Measurements from ENCODE around the gene VAMP7.
"Not testable (repeated sequence)": the region's sequence is repeated elsewhere in the genome, so short reads cannot be mapped to it uniquely, and the experiment has no call there.

The VAMP7 gene

GRCh38 chrX:155923200-155923599 lies 42.1 kb downstream of the VAMP7 start:
- no peak for DNase-seq

DNA sequence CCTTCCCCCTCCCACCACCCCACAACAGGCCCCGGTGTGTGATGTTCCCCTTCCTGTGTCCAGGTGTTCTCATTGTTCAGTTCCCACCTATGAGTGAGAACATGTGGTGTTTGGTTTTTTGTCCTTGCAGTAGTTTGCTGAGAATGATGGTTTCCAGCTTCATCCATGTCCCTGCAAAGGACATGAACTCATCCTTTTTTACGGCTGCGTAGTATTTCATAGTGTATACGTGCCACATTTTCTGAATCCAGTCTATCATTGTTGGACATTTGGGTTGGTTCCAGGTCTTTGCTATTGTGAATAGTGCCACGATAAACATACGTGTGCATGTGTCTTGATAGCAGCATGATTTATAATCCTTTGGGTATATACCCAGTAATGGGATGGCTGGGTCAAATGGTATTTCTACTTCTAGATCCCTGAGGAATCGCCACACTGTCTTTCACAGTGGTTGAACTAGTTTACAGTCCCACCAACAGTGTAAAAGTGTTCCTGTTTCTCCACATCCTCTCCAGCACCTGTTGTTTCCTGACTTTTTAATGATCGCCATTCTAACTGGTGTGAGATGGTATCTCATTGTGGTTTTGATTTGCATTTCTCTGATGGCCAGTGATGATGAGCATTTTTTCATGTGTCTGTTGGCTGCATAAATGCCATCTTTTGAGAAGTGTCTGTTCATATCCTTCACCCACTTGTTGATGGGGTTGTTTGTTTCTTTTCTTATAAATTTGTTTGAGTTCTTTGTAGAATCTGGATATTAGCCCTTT lies 49.9 kb downstream of the VAMP7 start:
- DNase-seq: not testable (repeated sequence)

DNA sequence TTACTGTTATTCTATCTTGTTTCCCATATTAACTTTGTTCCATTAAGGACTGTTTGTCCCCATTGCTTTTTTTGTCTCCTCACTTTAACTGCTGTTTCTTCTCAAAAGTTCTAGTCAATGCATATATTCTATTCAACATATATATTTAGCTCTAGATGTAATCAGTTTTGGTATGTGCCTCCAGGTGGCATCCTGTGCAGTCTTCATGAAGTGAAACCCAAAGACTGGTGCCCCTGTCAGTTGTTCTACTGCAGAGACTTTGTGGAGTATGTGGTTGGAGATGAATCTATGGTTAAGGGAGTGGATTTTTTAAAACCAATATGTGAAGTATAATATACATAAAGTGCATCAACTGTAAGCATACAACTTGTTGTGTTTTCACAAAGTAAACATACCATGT lies 57.0 kb downstream of the VAMP7 start:
- DNase-seq: no peak

GRCh38 chrX:155949098-155949497 lies 68.0 kb downstream of the VAMP7 start:
- no peak for DNase-seq

GRCh38 chrX:155951237-155951789 lies 70.2 kb downstream of the VAMP7 start:
- DNase-seq: no peak

DNA sequence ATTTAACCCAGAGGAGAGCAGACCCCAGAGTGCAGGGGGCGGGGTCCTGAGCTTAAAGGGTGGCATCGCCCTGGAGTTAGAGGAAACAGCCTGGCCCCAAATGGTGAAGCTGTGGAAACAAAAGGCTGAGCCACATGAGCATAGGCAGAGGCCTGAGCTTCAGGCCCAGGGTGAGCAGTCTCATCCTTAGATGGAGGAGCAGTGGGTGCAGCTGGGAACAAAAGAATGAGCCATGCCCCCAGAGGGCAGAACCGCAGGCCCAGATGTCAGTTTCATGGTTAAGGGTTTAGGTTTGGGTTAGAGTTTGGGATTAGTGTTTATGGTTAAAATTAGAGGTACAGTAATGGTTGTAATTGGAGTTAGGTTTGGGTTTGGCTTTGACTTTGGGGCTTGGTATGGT lies 71.9 kb downstream of the VAMP7 start:
- DNase-seq: no peak

DNA sequence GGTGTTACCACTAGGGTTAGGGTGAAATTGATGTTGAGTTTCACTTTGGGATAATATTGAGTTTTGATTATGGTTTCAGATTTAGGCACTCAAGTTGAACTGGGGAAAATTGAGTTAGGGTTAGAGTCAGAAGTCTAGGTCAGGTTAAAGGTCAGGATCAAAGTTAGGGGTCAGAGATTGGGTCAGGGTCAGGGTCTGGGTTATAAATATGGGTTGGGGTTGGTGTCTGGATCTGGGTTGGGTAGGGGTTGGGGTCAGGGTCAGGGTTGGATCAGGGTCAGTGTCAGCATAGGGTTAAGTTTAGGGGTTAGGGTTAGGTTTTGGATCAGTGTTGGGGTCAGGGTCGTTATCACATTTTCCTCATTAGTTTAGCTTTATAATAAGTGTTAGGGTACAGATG lies 73.6 kb downstream of the VAMP7 start:
- DNase-seq: no peak

DNA sequence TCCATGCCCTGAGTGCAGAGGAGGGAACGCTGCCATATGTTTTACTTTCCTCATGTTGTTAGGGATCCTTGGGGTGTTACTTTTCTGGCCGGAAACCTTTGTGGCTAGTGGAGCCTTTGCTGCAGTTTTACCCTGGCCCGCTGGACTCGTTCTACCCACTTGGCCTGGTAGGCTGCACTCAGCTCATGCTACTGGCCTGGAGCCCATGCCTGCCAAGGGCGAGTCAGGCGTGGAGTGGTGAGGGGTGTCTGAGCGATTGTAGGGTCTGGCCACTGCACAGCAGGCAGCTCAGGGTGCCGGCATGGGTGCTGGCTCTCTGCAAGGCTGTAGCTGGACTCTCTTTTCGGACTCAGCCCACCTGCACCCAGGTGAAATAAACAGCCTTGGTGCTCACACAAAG lies 75.0 kb downstream of the VAMP7 start:
- no peak for DNase-seq

- DNase-seq: no peak
These were observed 75.5 kb downstream of the VAMP7 start for GRCh38 chrX:155956649-155957048.

- no peak for DNase-seq
These were observed 76.7 kb downstream of the VAMP7 start for GRCh38 chrX:155957843-155958242.

DNA sequence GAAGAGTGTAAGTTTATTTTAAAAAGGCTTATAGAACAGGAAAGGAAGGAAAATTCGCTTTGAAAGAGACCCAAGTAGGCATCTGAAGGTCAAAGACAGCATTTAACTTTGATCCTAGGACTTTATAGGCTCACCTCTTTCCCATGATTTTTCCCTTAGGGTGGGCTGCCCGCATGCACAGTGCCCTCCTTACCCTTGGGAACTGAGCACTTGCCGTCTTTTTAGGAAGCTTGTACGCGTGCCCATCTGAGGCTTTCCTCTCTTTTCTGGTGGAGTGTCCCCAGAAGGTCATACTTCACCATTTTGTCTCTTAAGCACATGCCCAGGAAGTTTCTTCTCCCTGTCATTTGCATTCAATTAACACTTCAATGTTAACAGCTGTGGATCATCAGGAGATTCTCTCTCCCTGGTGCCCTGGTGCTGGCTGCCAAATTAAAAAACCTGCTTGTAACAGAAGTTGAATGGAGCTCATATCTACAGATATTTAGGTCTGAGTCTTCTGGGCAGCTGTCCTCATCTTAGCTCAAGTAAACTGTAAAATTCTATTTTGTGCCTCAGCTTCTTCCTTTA lies 78.0 kb downstream of the VAMP7 start:
- DNase-seq: no peak

GRCh38 chrX:155962906-155963305 lies 81.8 kb downstream of the VAMP7 start:
- no peak for DNase-seq

GRCh38 chrX:155966876-155967275 lies 85.7 kb downstream of the VAMP7 start:
- DNase-seq: no peak

DNA sequence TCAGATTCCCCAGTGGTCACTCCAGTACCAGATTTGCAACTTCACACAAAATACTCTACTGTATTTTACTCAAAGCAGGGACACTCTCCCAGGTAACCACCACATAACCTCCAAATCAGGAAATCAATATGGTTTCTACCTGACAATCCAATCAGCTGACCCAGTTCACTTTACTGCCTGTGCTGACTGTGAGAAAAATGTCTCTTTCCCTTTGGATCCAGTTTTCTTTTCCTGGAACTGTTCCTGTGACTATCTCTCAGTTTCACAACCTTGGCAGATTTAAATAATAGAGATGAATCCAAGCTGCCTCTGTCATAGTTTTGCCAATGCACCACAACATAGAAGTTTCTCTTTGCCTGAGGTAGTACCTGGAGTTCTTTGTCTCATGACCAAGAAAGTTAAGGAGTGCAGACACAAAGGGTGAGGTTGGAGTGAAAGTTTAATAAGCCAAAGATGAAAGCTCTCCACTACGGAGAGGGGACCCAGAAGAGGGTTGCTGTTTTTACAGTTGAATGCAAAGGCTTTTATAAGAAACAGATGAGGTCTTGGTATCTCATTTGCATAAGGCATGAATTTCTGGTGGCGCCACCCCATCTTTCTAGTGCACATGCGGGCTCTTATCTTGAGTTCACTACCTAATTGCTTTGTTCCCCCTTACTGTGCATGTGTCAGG lies 86.6 kb downstream of the VAMP7 start:
- no peak for DNase-seq

- DNase-seq: no peak
These were observed 87.1 kb downstream of the VAMP7 start for GRCh38 chrX:155968326-155968661.

DNA sequence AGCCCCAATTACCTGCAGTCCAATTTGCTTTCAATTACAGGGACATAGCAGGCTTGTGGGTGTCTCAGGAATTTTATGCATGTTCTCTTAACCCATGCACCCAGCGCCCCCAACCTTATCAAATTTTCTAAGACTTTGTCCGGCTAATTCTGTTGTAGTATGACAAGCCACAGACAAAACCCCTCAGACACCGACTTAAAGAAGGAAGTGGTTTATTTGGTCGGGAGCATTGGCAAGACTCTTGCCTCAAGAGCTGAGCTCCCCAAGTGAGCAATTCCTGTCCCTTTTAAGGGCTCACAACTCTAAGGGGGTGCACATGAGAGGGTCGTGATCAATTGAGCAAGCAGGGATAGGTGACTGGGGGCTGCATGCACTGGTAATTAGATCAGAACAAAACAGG lies 87.6 kb downstream of the VAMP7 start:
- DNase-seq: no peak

GRCh38 chrX:155971658-155972057 lies 90.5 kb downstream of the VAMP7 start:
- DNase-seq: not testable (repeated sequence)

DNA sequence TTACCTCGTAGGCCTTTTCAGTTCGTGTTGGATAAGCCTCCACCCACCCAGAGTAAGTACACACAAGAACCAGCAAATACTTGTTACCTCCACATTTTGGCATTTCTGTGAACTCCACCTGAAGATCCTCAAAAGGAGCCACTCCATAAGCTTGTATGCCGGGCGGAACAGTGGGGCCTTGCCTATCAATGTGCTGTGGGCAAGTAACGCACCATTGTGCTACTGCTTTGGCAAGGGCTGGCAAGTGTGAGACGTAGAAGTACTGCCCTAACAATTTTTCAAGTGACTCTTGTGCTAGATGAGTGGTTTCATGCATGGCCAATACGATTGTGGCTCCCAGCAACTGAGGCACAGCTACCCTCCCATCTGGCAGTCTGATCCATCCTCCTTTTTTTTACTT lies 91.1 kb downstream of the VAMP7 start:
- not testable (repeated sequence) for DNase-seq

GRCh38 chrX:155983326-155983725 lies 102.2 kb downstream of the VAMP7 start:
- no peak for DNase-seq

DNA sequence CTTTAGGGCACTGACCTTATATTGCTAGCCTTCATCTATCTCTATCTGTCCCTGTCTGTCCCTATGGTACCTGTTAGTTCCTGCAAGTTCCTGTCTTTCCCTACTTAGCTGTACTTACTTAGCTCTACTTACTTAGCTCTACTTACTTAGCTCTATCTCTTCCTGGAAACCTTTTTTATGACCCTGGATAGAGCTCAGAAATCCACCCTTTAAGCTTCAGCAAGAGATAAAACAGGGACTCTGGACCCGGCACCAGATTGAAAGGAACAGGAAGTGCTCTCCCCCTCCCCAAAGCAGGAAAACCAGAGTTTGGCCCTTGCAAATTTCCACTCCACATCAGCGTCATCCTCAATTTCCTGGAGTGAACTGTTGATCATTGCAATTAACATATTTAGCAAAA lies 104.1 kb downstream of the VAMP7 start:
- no peak for DNase-seq

- DNase-seq: not testable (repeated sequence)
These were observed 105.8 kb downstream of the VAMP7 start for GRCh38 chrX:155986995-155987394.

GRCh38 chrX:155988859-155989258 lies 107.7 kb downstream of the VAMP7 start:
- DNase-seq: no peak

Measured in activated naive CD4-positive, alpha-beta T cell treated with anti-CD3 and anti-CD28 coated beads, Interleukin-2, amount 50 U/mL, for 16 hours (primary cell).